A673 (cell line): ENCODE data around the gene MDM1.

Experiments used
- CTCF ChIP-seq: fragments of 300-800, 200-600 bp; sonication (generic); conservative IDR thresholded peaks from 2 replicates; pipeline ENCODE4 v1.5.1; 2017; ENCODE audit warnings: low read depth, mild to moderate bottlenecking, antibody characterized with exemption, low read length, moderate library complexity, mixed read lengths
- EZH2 ChIP-seq: fragments of 200-600 bp; sonication (generic); IDR thresholded peaks from 2 replicates; pipeline ENCODE4 v1.6.1; 2017; ENCODE audit warnings: borderline replicate concordance, low read depth, mild to moderate bottlenecking, mixed read lengths, antibody characterized with exemption, low read length; ENCODE audit not compliant: poor library complexity, severe bottlenecking

DNA sequence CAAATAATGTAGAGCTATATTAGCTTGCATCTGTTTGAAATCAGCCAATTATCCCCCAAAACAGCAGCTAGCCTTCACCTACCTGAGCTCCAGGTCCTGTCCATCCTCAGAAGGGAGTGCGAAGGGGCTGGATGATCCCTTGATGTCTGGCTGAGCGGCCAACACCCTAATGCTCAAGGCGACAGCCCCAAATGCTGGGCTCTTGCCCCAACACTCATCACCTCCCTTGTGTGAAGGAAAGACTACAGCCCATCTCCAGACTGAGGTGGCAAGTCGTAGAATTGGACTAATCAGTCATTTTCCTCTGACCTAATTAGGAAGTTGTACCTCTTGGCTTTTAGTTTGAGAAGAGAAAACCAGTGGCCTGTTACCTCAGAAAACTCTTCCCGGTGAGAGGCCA is 16.3 kb upstream of the MDM1 start:
- no peak for TF ChIP-seq CTCF
- TF ChIP-seq EZH2, result no peak
